Activated naive CD8-positive, alpha-beta T cell (primary cell): ENCODE results near the gene HSF4.

Experiments
- H3K27ac Mint-ChIP-seq: one replicate; pipeline ENCODE4 v1.8.0; 2021; ENCODE audit warnings: mixed read lengths
- H3K27me3 Mint-ChIP-seq: one replicate; pipeline ENCODE4 v1.8.0; 2021; ENCODE audit warnings: mixed read lengths
- H3K36me3 Mint-ChIP-seq: one replicate; pipeline ENCODE4 v1.8.0; 2021; ENCODE audit warnings: mixed read lengths
- H3K4me1 Mint-ChIP-seq: one replicate; pipeline ENCODE4 v1.8.0; 2021; ENCODE audit warnings: low read depth, mixed read lengths
- H3K4me3 Mint-ChIP-seq: one replicate; pipeline ENCODE4 v1.8.0; 2021; ENCODE audit warnings: mild to moderate bottlenecking, mixed read lengths
- H3K9me3 Mint-ChIP-seq: one replicate; pipeline ENCODE4 v1.8.0; 2021; ENCODE audit warnings: low read depth, mixed read lengths

The HSF4 gene

GRCh38 chr16:67157106-67157748 is 7.3 kb upstream of the HSF4 start:
- Mint-ChIP-seq H3K4me1 (peaks cover 46% of the 10 kb centered on the region), H3K9me3 (no peaks in the 10 kb centered on the region), H3K27me3 (peaks cover 7% of the 10 kb centered on the region), H3K4me3 (no peak overlapping the region), H3K27ac (peak overlapping the region; percentile 83), H3K36me3 (no peaks in the 10 kb centered on the region)

GRCh38 chr16:67157892-67158635 is 6.5 kb upstream of the HSF4 start:
- Mint-ChIP-seq H3K4me1 (peaks cover 48% of the 10 kb centered on the region), H3K27me3 (peaks cover 10% of the 10 kb centered on the region), H3K36me3 (no peaks in the 10 kb centered on the region), H3K27ac (peak overlapping the region; percentile 83), H3K4me3 (peak overlapping the region; percentile 89), H3K9me3 (no peaks in the 10 kb centered on the region)

- H3K4me1 Mint-ChIP-seq = peaks cover 48% of the 10 kb centered on the region
- no peaks in the 10 kb centered on the region for H3K9me3 Mint-ChIP-seq
- H3K36me3 Mint-ChIP-seq = no peaks in the 10 kb centered on the region
- peak overlapping the region; percentile 83 for H3K27ac Mint-ChIP-seq
- H3K27me3 Mint-ChIP-seq = peaks cover 10% of the 10 kb centered on the region
- peak overlapping the region; percentile 89 for H3K4me3 Mint-ChIP-seq
Observed at GRCh38 chr16:67158637-67159600, 5.6 kb upstream of the HSF4 start.

GRCh38 chr16:67161595-67162058 is 2.9 kb upstream of the HSF4 start:
- H3K4me3 Mint-ChIP-seq = peak overlapping the region; percentile 40
- H3K9me3 Mint-ChIP-seq = no peaks in the 10 kb centered on the region
- no peaks in the 10 kb centered on the region for H3K36me3 Mint-ChIP-seq
- H3K27me3 Mint-ChIP-seq = peaks cover 12% of the 10 kb centered on the region
- no peak overlapping the region for H3K27ac Mint-ChIP-seq
- H3K4me1 Mint-ChIP-seq = peaks cover 47% of the 10 kb centered on the region

- Mint-ChIP-seq H3K27ac (no peak overlapping the region), H3K27me3 (peaks cover 17% of the 10 kb centered on the region), H3K36me3 (no peaks in the 10 kb centered on the region), H3K4me3 (peak overlapping the region; percentile 46), H3K9me3 (no peaks in the 10 kb centered on the region), H3K4me1 (peaks cover 40% of the 10 kb centered on the region)
Observed at GRCh38 chr16:67162506-67163163, 1.9 kb upstream of the HSF4 start.

GRCh38 chr16:67163164-67163998 is 1.2 kb upstream of the HSF4 start:
- Mint-ChIP-seq H3K27me3 (peaks cover 19% of the 10 kb centered on the region), H3K4me3 (peak overlapping the region; percentile 32), H3K9me3 (no peaks in the 10 kb centered on the region), H3K4me1 (peaks cover 33% of the 10 kb centered on the region), H3K27ac (no peak overlapping the region), H3K36me3 (no peaks in the 10 kb centered on the region)

GRCh38 chr16:67163999-67164558 is 466 bp upstream of the HSF4 start:
- Mint-ChIP-seq H3K9me3 (no peaks in the 10 kb centered on the region), H3K27me3 (peaks cover 21% of the 10 kb centered on the region), H3K36me3 (no peaks in the 10 kb centered on the region), H3K4me1 (peaks cover 26% of the 10 kb centered on the region), H3K27ac (no peak overlapping the region), H3K4me3 (peak overlapping the region; percentile 32)

- peaks cover 22% of the 10 kb centered on the region for H3K27me3 Mint-ChIP-seq
Observed at GRCh38 chr16:67165121-67166078, 855 bp downstream of the HSF4 start.

GRCh38 chr16:67166110-67166547 is 1.6 kb downstream of the HSF4 start:
- no peak overlapping the region for H3K27ac Mint-ChIP-seq
- H3K27me3 Mint-ChIP-seq = peaks cover 23% of the 10 kb centered on the region
- H3K4me3 Mint-ChIP-seq = no peak overlapping the region
- peaks cover 27% of the 10 kb centered on the region for H3K4me1 Mint-ChIP-seq
- no peaks in the 10 kb centered on the region for H3K9me3 Mint-ChIP-seq
- H3K36me3 Mint-ChIP-seq = peaks cover 2% of the 10 kb centered on the region

More at GRCh38 chr16:67165121-67166078, 855 bp downstream of the HSF4 start:
- H3K36me3 Mint-ChIP-seq = no peaks in the 10 kb centered on the region
- H3K4me3 Mint-ChIP-seq = peak overlapping the region; percentile 47
- H3K27ac Mint-ChIP-seq = no peak overlapping the region
- H3K9me3 Mint-ChIP-seq = no peaks in the 10 kb centered on the region
- peaks cover 29% of the 10 kb centered on the region for H3K4me1 Mint-ChIP-seq

GRCh38 chr16:67166598-67167168 is 2.1 kb downstream of the HSF4 start:
- H3K9me3 Mint-ChIP-seq = no peaks in the 10 kb centered on the region
- H3K27me3 Mint-ChIP-seq = peaks cover 29% of the 10 kb centered on the region
- peaks cover 26% of the 10 kb centered on the region for H3K4me1 Mint-ChIP-seq
- H3K4me3 Mint-ChIP-seq = no peak overlapping the region
- H3K27ac Mint-ChIP-seq = no peak overlapping the region
- H3K36me3 Mint-ChIP-seq = peaks cover 3% of the 10 kb centered on the region

GRCh38 chr16:67167588-67167987 is 3.0 kb downstream of the HSF4 start:
- Mint-ChIP-seq H3K27ac (no peak overlapping the region), H3K9me3 (no peaks in the 10 kb centered on the region), H3K4me1 (peaks cover 21% of the 10 kb centered on the region), H3K4me3 (no peak overlapping the region), H3K36me3 (peaks cover 3% of the 10 kb centered on the region), H3K27me3 (peaks cover 25% of the 10 kb centered on the region)

- Mint-ChIP-seq H3K4me3 (no peak overlapping the region), H3K4me1 (peaks cover 28% of the 10 kb centered on the region), H3K27ac (no peak overlapping the region), H3K36me3 (peaks cover 3% of the 10 kb centered on the region), H3K9me3 (no peaks in the 10 kb centered on the region), H3K27me3 (peaks cover 33% of the 10 kb centered on the region)
Observed at GRCh38 chr16:67169011-67169451, 4.5 kb downstream of the HSF4 start.
